ENCODE measurements around the gene CELF5.

CELF5 gene

DNA sequence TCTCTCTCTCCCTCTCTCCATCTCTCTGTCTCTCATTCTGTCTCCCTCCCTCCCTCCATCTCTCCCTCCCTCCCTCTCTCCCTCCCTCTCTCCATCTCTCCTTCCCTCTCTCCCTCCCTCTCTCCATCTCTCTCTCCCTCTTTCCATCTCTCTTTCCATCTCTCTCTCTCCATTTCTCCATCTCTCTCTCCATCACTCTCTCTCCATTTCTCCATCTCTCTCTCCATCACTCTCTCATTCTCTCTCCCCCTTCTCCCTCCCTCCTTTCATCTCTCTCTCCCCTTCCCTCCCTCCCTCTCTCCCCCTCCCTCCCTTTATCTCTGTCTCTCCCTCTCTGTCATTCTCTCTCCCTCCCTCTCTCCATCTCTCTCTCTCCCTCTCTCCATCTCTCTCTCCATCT lies 86.2 kb downstream of the CELF5 start:
- Histone ChIP-seq H3K9me3 (peaks cover 2% of the 10 kb centered on the region; the same call in 1 of the 2 replicates), H3K4me3 (ENCODE audit: low read depth, low read length) (no peak overlapping the region), H3K36me3 (no peaks in the 10 kb centered on the region), H3K4me1 (no peaks in the 10 kb centered on the region), H3K27me3 (peaks cover 5% of the 10 kb centered on the region; the same call in 1 of the 2 replicates)
- no peak for DNase-seq
- no peak for TF ChIP-seq CTCF (IDR thresholded peaks at IDR 0.05; ENCODE audit: low read depth, low read length)

- Histone ChIP-seq H3K36me3 (no peaks in the 10 kb centered on the region), H3K4me1 (no peaks in the 10 kb centered on the region), H3K4me3 (ENCODE audit: low read depth, low read length) (no peak overlapping the region), H3K27me3 (peaks cover 5% of the 10 kb centered on the region; the same call in 1 of the 2 replicates), H3K9me3 (no peaks in the 10 kb centered on the region)
- no peak for TF ChIP-seq CTCF (IDR thresholded peaks at IDR 0.05; ENCODE audit: low read depth, low read length)
- DNase-seq: no peak
Measured at GRCh38 chr19:3313199-3313575, 88.7 kb downstream of the CELF5 start.

DNA sequence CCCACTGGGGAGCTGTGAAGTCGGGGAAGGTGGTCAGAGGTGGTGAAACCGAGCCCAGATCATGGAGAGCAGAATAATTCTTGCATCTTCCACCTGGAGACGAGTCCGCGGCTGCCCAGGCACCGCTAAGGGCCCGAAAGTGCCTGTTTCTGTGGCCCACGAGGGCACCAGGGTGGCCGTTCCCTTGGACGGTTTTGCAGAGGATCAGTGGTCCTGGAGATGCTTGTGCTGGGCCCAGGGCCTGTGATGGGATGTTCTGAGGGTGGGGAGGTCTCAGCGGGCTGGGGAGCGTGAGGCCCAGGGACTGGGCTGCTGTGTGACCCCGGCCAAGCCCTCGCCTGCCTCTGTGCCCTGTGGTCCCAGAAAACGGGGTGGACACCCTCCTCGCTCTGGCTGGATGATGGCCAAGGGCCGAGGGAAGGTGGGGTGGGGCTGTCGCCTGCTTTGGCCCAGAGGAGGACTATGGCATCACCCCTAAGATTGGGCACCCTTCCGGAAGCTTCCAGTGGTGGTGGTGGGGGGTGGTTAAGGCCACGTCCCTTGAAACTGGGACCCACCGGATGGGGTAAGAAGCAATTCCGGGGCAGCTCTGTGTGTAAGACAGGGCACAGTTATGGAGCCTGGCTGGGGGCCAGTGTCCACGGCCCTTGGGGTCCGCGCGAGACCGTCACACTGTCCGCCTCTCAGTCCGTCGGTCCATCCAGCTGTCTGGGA lies 90.7 kb downstream of the CELF5 start:
- Histone ChIP-seq H3K36me3 (no peaks in the 10 kb centered on the region), H3K4me1 (no peaks in the 10 kb centered on the region), H3K4me3 (ENCODE audit: low read depth, low read length) (no peak overlapping the region), H3K27me3 (peaks cover 15% of the 10 kb centered on the region), H3K9me3 (no peaks in the 10 kb centered on the region)
- no peak for TF ChIP-seq CTCF (IDR thresholded peaks at IDR 0.05; ENCODE audit: low read depth, low read length)
- DNase-seq: no peak

DNA sequence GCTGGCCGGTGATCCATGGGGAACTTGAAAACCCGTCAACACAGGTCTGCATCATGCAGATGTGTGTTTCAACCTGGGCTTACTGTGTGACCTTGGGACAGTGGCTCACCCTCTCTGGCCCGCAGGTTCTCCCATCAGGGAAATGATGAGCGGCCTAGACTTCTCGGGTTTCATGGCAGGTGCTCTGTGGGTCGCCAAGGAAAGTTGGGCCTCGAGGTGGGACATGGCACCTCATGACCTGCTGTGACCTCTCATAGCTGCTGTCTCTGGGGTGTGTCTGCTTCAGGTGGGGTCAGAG lies 91.2 kb downstream of the CELF5 start:
- Histone ChIP-seq H3K27me3 (peaks cover 19% of the 10 kb centered on the region), H3K9me3 (no peaks in the 10 kb centered on the region), H3K36me3 (no peaks in the 10 kb centered on the region), H3K4me3 (ENCODE audit: low read depth, low read length) (no peak overlapping the region), H3K4me1 (no peaks in the 10 kb centered on the region)
- TF ChIP-seq CTCF (IDR thresholded peaks at IDR 0.05; ENCODE audit: low read depth, low read length): no peak
- DNase-seq: no peak

GRCh38 chr19:3316132-3316648 lies 91.7 kb downstream of the CELF5 start:
- Histone ChIP-seq H3K9me3 (no peaks in the 10 kb centered on the region), H3K27me3 (peaks cover 19% of the 10 kb centered on the region), H3K4me1 (no peaks in the 10 kb centered on the region), H3K4me3 (ENCODE audit: low read depth, low read length) (no peak overlapping the region), H3K36me3 (no peaks in the 10 kb centered on the region)
- no peak for TF ChIP-seq CTCF (IDR thresholded peaks at IDR 0.05; ENCODE audit: low read depth, low read length)
- DNase-seq: no peak

DNA sequence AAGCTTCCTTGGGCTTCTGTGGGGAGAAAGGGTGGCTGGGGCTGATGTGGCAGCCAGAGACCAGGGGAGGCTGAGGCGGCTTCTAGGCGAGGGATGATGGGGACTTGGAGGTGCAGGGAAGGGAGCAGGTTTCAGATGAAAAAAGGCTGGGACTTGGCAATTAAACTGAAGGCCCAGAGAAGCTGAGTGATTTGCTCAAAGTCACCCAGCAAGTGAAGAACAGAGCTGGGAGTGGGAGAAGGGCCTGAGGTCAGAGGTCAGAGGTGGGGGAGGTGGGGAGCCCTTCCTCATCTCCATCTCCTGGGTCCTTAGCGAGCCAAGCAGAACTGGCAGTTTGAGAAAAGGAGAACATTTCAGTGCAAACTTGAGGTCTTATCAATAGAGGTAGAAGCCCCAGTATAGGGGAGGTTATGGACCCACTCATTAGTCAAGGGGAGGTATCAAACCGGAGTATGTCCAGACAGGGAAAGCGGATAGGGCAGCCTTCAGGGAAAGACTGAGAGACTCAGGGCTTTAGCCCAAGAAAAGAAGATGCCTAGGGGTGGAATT lies 92.3 kb downstream of the CELF5 start:
- Histone ChIP-seq H3K36me3 (no peaks in the 10 kb centered on the region), H3K4me3 (ENCODE audit: low read depth, low read length) (no peak overlapping the region), H3K9me3 (no peaks in the 10 kb centered on the region), H3K4me1 (no peaks in the 10 kb centered on the region), H3K27me3 (peaks cover 19% of the 10 kb centered on the region)
- DNase-seq: no peak
- TF ChIP-seq CTCF (IDR thresholded peaks at IDR 0.05; ENCODE audit: low read depth, low read length): no peak

Data from BE2C (cell line).